T-helper 22 cell (primary cell): ENCODE measurements around the gene ERP29.
A peak's percentile ranks its signal among the peaks of the same experiment; 100 is the strongest.
"Not testable (repeated sequence)": the region's sequence is repeated elsewhere in the genome, so short reads cannot be mapped to it uniquely, and the experiment has no call there.

Experiments
- DNase-seq: peaks from one replicate; pipeline ENCODE4 v3.0.0-alpha.2; 2020; ENCODE audit warnings: low read depth

ERP29 gene

DNA sequence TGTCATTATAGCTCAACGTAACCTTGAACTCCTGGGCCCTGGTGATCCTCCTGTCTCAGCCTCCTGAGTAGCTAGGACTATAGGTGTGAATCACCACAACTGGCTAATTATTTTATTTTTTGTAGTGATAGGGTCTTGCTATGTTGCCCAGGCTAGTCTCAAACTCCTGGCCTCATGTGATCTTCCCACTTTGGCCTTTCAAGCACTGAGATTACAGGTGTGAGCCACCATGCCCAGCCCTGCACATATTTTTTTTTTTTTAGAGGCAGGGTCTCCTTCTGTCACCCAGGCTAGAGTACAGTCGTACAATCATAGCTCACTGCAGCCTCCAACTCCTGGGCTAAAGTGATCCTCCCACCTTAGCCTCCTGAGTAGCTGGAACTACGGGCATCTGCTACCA lies 9.2 kb upstream of the ERP29 start:
- no peak for DNase-seq

GRCh38 chr12:112005419-112006395 lies 7.5 kb upstream of the ERP29 start:
- DNase-seq, result no peak

DNA sequence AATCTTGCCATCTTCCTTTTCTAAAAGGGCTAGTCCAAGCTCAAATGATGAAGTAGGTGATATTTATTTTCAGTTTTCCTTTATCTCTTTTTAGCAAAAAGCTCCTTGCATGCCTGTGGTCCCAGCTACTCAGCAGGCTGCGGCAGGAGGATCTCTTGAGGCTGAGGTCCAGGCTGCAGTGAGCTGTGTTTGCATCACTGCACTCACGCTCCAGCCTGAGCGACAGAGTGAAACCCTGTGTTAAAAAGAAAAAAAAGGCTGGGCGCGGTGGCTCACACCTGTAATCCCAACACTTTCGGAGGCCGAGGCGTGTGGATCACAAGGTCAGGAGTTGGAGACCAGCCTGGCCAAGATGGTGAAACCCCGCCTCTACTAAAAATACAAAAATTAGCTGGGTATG lies 5.3 kb upstream of the ERP29 start:
- no peak for DNase-seq

GRCh38 chr12:112008918-112009317 lies 4.3 kb upstream of the ERP29 start:
- DNase-seq, result no peak

DNA sequence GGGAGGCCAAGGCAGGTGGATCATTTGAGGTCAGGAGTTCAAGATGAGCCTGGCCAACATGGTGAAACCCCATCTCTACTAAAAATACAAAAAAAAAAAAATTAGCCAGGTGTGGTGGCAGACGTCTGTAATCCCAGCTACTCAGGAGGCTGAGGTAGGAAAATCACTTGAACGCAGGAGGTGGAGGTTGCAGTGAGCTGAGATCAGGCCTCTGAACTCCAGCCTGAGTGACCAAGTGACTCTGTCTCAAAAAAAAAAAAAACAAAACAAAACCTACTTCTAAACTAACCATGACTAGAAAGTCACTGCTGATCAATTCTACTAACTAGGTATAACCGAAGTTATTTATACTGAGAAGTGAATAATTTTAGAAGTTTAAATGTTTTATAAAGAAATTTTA lies 3.6 kb upstream of the ERP29 start:
- not testable (repeated sequence) for DNase-seq

GRCh38 chr12:112010415-112011344 lies 2.5 kb upstream of the ERP29 start:
- DNase-seq, result no peak

DNA sequence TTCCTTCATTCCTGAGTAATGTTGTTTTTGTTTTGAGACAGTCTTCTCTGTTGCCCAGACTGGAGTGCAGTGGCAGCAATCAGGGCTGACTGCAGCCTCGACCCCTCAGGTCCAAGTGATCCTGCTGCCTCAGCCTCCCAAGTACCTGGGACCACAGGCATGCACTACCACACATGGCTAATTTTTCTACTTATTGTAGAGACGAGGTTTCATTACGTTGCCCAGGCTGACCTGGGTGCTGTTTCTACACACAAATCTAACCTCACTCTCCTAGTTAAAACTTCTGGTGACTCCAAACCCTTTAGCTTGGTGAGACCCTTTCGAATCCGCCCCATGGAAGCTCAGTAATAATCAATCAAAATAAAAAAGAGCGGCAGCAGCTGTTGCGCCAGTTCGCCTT lies 1.5 kb upstream of the ERP29 start:
- no peak for DNase-seq

DNA sequence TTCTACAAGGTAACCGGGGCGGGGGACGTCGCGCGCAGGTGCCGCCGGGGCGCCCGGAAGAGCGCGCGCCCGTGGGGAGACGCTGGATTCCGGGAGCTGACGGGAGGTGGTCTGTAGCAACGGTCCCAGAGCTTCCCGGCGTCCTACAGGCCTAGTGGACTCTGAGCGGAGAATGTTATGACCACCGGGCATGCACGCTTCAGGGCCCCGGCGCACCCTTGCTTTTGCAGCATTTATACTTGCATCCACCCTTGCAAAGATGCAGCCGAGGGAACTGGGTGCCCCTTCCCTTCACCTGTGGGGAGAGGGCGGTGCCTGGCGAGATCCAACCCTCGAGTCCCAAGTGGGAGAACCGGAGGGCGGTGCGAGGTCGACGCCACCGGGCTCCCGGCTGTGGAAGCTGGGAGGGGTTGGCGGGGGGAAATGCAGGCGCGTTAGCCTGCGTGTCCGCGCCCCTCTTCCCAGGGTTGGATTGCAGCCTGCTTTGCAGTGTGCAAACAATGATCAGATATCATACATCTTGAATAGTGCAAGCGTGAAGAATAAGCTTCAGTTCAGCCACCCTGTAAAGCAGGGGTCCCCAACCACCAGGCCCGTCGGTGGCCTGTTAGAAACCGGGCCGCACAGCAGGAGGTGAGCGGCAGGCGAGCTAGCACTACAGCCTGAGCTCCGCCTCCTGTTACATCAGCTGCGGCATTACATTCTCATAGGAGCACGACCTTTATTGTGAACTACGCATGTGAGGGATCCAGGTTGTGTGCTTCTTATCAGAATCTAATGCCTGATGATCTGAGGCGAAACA lies 576 bp downstream of the ERP29 start:
- DNase-seq, result peak; percentile 61

DNA sequence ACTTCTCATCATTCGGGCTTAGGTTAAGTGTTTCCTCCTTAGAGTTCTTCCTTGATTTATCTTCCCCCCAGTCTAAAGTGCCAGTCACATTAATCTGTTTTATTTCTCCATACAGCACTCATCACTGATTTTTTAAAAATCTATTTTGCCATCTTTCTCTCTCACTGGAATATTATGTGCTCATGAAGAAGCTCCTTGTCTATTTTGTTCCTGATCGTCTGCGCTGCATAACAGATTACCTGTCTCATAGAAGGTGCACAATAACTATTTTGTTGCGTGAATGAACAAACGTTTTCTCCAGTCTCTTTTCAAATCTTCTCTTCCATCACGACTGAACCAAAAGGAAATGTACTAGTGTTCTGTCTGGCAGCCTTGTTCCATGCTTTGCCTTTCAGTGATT lies 2.7 kb downstream of the ERP29 start:
- DNase-seq, result no peak

GRCh38 chr12:112017041-112017440 lies 3.8 kb downstream of the ERP29 start:
- DNase-seq, result no peak

GRCh38 chr12:112018571-112019237 lies 5.5 kb downstream of the ERP29 start:
- no peak for DNase-seq

GRCh38 chr12:112020947-112021457 lies 7.8 kb downstream of the ERP29 start:
- no peak for DNase-seq

DNA sequence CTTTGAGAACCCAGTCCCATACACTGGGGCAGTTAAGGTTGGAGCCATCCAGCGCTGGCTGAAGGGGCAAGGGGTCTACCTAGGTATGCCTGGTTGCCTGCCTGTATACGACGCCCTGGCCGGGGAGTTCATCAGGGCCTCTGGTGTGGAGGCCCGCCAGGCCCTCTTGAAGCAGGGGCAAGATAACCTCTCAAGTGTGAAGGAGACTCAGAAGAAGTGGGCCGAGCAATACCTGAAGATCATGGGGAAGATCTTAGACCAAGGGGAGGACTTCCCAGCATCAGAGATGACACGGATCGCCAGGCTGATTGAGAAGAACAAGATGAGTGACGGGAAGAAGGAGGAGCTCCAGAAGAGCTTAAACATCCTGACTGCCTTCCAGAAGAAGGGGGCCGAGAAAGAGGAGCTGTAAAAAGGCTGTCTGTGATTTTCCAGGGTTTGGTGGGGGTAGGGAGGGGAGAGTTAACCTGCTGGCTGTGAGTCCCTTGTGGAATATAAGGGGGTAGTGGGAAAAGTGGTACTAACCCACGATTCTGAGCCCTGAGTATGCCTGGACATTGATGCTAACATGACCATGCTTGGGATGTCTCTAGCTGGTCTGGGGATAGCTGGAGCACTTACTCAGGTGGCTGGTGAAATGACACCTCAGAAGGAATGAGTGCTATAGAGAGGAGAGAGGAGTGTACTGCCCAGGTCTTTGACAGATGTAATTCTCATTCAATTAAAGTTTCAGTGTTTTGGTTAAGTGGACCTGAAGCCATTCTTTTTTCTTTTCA lies 9.2 kb downstream of the ERP29 start:
- no peak for DNase-seq

DNA sequence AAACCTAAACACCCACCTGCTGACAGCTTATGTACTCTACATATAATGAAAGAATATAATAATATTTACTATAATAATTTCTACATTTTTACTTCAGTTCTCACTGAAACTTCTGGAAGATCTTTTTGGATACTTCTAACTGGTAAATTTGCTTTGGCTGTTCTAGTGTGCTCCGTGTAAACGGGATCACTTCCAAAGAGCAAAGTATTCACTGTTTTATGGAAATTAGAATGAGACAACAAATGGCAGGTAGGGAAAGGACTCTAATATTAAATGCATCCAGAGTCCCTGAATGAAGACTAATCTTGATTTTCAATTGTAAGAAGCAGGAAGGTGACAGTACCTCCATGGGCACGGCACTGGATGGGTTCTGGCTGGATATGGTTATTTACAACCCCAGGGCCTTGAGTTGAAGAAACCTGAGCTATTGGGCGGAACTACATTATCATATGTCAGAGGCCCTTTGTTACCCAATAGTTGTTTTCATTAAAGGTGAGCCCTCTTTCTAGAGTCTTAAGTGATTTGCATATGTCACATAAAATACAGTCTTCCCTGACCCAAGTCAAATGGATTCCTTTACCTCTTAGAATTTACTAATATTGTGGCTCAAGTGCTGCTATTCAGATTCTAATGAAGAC lies 10.7 kb downstream of the ERP29 start:
- no peak for DNase-seq

- no peak for DNase-seq
These were observed 12.7 kb downstream of the ERP29 start for GRCh38 chr12:112025808-112026375.

GRCh38 chr12:112029301-112029700 lies 16.1 kb downstream of the ERP29 start:
- no peak for DNase-seq

- no peak for DNase-seq
These were observed 18.2 kb downstream of the ERP29 start for GRCh38 chr12:112031472-112031871.

GRCh38 chr12:112032292-112032691 lies 19.1 kb downstream of the ERP29 start:
- DNase-seq, result no peak

DNA sequence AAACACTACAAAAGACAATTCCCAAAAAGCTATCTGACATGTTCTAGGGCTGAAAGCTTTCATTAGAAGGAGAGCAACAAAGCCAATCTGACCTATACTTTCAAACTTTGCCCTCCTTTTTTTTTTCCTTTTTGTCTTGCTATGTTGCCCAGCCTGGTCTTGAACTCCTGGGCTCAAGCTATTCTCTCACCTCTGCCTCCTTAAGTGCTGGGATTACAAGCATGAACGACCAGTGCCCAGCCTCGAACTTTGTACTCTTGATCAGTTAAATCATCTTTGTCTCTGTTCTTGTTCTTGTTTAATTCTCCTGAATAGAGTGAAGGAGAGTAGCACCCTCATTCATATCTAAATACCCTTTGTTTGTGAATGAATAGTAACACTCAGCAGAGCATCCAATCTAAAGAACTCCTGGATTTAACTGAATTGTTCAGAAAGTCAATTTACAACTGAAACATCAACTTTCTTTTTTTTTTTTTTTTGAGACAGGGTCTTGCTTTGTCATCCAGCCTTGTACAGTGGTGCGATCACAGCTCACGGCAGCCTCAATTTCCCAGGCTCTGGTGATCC lies 22.1 kb downstream of the ERP29 start:
- DNase-seq, result no peak
